Measurements from ENCODE around the gene BBS9. TPM values are rescaled to one million over a fixed set of nuclear protein-coding genes. Genes with fewer than 3 reads are reported as not detected.
"Not testable (repeated sequence)": the region's sequence is repeated elsewhere in the genome, so short reads cannot be mapped to it uniquely, and the experiment has no call there.

Gene BBS9
- total RNA-seq, 2 experiments from 2014 or later = 13.7 to 17.2 TPM

DNA sequence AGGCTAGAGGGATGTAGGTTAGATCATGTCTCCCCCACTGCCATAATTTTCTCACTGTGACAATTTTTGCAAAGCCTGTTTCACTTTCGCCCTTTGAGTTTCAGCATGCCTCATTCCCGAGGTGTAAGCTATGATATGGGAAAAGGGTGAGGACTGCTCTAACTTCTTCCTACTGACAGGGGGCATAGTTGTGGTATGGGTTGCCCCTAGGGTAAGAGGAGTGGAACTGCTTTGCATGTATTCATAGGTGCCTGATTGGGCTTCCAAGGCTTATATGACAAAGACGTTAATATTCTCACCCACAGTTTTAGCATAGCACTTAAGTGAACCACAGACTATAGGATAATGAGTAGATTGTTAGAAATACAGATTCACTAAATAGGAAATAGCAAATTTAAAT is 148.7 kb downstream of the BBS9 start:
- H3K36me3 Mint-ChIP-seq = peaks cover 8% of the 10 kb centered on the region
- no peaks in the 10 kb centered on the region for H3K27me3 Mint-ChIP-seq
- H3K9me3 Mint-ChIP-seq = peaks cover 11% of the 10 kb centered on the region
- H3K27ac Mint-ChIP-seq = no peak overlapping the region
- POLR2A ChIA-PET = no interaction called here
- H3K4me3 Mint-ChIP-seq = no peak overlapping the region
- no peak for DNase-seq
- H3K4me1 Mint-ChIP-seq = no peaks in the 10 kb centered on the region
- ATAC-seq (ENCODE audit: low read depth) = no peak

DNA sequence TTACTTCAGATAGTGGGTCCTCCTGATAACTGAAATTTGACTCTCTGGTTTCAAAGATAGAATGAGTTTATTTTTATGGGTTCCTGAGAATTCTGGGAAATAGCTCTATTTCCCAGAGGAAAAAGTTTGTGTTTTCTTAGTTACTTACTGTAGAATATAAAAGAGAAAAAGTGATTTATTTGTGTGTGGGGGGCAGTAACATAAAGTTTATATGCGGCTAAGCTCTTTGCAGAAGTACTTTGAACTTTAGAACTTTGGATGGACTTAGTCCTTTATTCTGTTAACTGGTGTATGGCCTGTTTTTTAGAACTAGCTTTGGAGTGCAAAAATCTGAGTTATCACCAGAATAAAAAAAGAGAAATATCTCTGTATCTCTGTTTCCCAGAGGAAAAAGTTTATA is 157.1 kb downstream of the BBS9 start:
- ATAC-seq (ENCODE audit: low read depth) (no peak), DNase-seq (no peak)
- H3K27me3 Mint-ChIP-seq = no peaks in the 10 kb centered on the region
- no peaks in the 10 kb centered on the region for H3K4me1 Mint-ChIP-seq
- peaks cover 6% of the 10 kb centered on the region for H3K9me3 Mint-ChIP-seq
- no peak overlapping the region for H3K27ac Mint-ChIP-seq
- no peak overlapping the region for H3K4me3 Mint-ChIP-seq
- peaks cover 2% of the 10 kb centered on the region for H3K36me3 Mint-ChIP-seq
- POLR2A ChIA-PET = no interaction called here

- H3K9me3 Mint-ChIP-seq = peaks cover 6% of the 10 kb centered on the region
- ATAC-seq (ENCODE audit: low read depth) = no peak
- no peak overlapping the region for H3K27ac Mint-ChIP-seq
- DNase-seq = no peak
- H3K27me3 Mint-ChIP-seq = no peaks in the 10 kb centered on the region
- POLR2A ChIA-PET = no interaction called here
- no peaks in the 10 kb centered on the region for H3K4me1 Mint-ChIP-seq
- H3K36me3 Mint-ChIP-seq = peaks cover 2% of the 10 kb centered on the region
- no peak overlapping the region for H3K4me3 Mint-ChIP-seq
Observed at GRCh38 chr7:33287738-33288137, 158.4 kb downstream of the BBS9 start.

- H3K36me3 Mint-ChIP-seq = peaks cover 4% of the 10 kb centered on the region
- ATAC-seq (ENCODE audit: low read depth) (no peak), DNase-seq (no peak)
- no peaks in the 10 kb centered on the region for H3K27me3 Mint-ChIP-seq
- no peaks in the 10 kb centered on the region for H3K4me1 Mint-ChIP-seq
- H3K27ac Mint-ChIP-seq = no peak overlapping the region
- no peak overlapping the region for H3K4me3 Mint-ChIP-seq
- POLR2A ChIA-PET = no interaction called here
- peaks cover 14% of the 10 kb centered on the region for H3K9me3 Mint-ChIP-seq
Observed at GRCh38 chr7:33298848-33299247, 169.5 kb downstream of the BBS9 start.

DNA sequence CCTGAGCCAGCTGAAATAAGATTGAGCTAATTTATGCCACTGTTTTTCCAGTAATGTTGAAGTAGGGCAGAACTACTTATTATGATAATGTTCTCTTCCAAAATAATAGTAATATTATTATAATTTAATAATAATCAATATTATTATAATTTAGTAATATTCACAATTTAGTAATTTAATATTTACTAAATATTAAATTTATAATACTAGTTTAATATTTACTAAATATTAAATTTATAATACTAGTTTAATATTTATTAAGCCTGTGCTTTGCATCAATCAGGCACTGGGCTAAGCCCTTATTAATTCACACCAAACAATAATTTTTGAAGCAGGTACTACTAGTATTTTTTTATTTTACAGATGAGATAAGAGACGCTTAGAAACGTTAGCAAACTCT is 170.1 kb downstream of the BBS9 start:
- Mint-ChIP-seq H3K27ac (no peak overlapping the region), H3K9me3 (peaks cover 14% of the 10 kb centered on the region), H3K4me1 (no peaks in the 10 kb centered on the region), H3K36me3 (peaks cover 4% of the 10 kb centered on the region), H3K4me3 (no peak overlapping the region), H3K27me3 (no peaks in the 10 kb centered on the region)
- no peak for DNase-seq
- ATAC-seq (ENCODE audit: low read depth) = no peak
- POLR2A ChIA-PET = no interaction called here

- Mint-ChIP-seq H3K27ac (no peak overlapping the region), H3K9me3 (peaks cover 14% of the 10 kb centered on the region), H3K27me3 (no peaks in the 10 kb centered on the region), H3K4me3 (no peak overlapping the region), H3K4me1 (no peaks in the 10 kb centered on the region), H3K36me3 (peaks cover 4% of the 10 kb centered on the region)
- DNase-seq (no peak), ATAC-seq (ENCODE audit: low read depth) (no peak)
- POLR2A ChIA-PET = no interaction called here
Observed at GRCh38 chr7:33300131-33300530, 170.8 kb downstream of the BBS9 start.

- Mint-ChIP-seq H3K36me3 (peaks cover 4% of the 10 kb centered on the region), H3K4me3 (no peak overlapping the region)
Observed at GRCh38 chr7:33300742-33301141, 171.4 kb downstream of the BBS9 start.

DNA sequence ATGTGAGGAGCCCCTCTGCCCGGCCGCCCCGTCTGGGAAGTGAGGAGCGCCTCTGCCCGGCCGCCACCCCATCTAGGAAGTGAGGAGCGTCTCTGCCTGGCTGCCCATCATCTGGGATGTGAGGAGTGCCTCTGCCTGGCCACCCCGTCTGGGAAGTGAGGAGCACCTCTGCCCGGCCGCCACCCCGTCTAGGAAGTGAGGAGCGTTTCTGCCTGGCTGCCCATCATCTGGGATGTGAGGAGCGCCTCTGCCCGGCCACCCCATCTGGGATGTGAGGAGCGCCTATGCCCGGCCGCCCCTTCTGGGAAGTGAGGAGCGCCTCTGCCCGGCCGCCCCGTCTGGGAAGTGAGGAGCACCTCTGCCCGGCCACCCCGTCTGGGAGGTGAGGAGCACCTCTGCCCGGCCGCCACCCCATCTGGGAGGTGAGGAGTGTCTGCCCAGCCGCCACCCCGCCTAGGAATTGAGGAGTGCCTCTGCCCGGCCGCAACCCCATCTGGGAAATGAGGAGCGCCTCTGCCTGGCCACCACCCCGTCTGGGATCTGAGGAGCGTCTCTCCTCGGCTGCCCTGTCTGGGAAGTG is 174.7 kb downstream of the BBS9 start:
- H3K4me3 Mint-ChIP-seq; POLR2A ChIA-PET; H3K27me3 Mint-ChIP-seq; H3K4me1 Mint-ChIP-seq; H3K27ac Mint-ChIP-seq; ATAC-seq (ENCODE audit: low read depth); H3K36me3 Mint-ChIP-seq; DNase-seq: not testable (repeated sequence)
- H3K9me3 Mint-ChIP-seq = peaks cover 11% of the 10 kb centered on the region

More at GRCh38 chr7:33300742-33301141, 171.4 kb downstream of the BBS9 start:
- ATAC-seq (ENCODE audit: low read depth) (no peak), DNase-seq (no peak)
- no peaks in the 10 kb centered on the region for H3K4me1 Mint-ChIP-seq
- POLR2A ChIA-PET = no interaction called here
- no peaks in the 10 kb centered on the region for H3K27me3 Mint-ChIP-seq
- peaks cover 14% of the 10 kb centered on the region for H3K9me3 Mint-ChIP-seq
- H3K27ac Mint-ChIP-seq = no peak overlapping the region

DNA sequence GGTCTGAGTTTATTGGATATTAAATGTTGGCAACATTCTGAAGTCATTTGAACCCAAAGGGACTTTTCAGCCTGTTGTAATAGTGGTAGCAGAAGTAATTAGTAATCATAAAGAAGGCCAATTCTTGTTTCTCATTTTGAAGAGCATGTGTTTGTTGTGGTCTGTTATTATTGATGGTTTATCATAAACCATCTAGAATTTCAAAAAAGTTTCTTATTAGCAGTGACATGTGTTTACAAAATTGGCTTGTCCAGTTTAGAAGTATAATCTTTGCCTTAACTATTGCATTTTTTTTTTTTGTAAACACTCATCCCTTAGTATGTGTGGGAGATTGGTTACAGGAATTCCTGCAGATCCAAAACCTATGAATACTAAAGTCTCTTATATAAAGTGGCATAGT is 177.8 kb downstream of the BBS9 start:
- no peak for ATAC-seq (ENCODE audit: low read depth)
- Mint-ChIP-seq H3K36me3 (no peaks in the 10 kb centered on the region), H3K27ac (no peak overlapping the region), H3K4me1 (no peaks in the 10 kb centered on the region), H3K4me3 (no peak overlapping the region), H3K27me3 (no peaks in the 10 kb centered on the region), H3K9me3 (peaks cover 2% of the 10 kb centered on the region)
- POLR2A ChIA-PET = no interaction called here
- no peak for DNase-seq

DNA sequence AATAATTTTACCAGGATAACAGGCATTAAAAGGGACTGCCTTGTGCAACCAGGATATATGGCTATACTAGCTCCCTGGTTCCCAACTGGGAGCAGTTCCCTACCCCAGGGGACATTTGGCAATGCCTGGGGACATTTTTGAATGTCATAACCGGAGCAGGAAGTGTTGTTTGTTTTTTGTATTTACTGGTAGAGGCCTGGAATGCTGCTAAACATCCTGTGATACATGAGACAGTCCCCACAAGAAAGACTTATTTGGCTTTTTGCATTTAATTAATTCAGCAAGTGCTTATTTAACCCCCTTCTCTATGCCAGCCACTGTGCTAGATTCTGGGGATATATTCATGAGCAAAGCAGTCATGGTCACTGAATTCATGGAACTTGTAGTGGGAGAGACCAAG is 181.2 kb downstream of the BBS9 start:
- H3K9me3 Mint-ChIP-seq = peaks cover 1% of the 10 kb centered on the region
- no peak overlapping the region for H3K4me3 Mint-ChIP-seq
- POLR2A ChIA-PET = no interaction called here
- DNase-seq (no peak), ATAC-seq (ENCODE audit: low read depth) (no peak)
- no peaks in the 10 kb centered on the region for H3K36me3 Mint-ChIP-seq
- no peak overlapping the region for H3K27ac Mint-ChIP-seq
- no peaks in the 10 kb centered on the region for H3K27me3 Mint-ChIP-seq
- H3K4me1 Mint-ChIP-seq = no peaks in the 10 kb centered on the region

- H3K36me3 Mint-ChIP-seq = no peaks in the 10 kb centered on the region
- no peaks in the 10 kb centered on the region for H3K27me3 Mint-ChIP-seq
- no peak overlapping the region for H3K4me3 Mint-ChIP-seq
- POLR2A ChIA-PET = no interaction called here
- H3K9me3 Mint-ChIP-seq = peaks cover 10% of the 10 kb centered on the region
- no peak overlapping the region for H3K27ac Mint-ChIP-seq
- DNase-seq = no peak
- ATAC-seq (ENCODE audit: low read depth) = no peak
- no peaks in the 10 kb centered on the region for H3K4me1 Mint-ChIP-seq
Observed at GRCh38 chr7:33325754-33326484, 196.6 kb downstream of the BBS9 start.

GRCh38 chr7:33326485-33326848 is 197.1 kb downstream of the BBS9 start:
- Mint-ChIP-seq H3K36me3 (no peaks in the 10 kb centered on the region), H3K4me3 (no peak overlapping the region), H3K9me3 (peaks cover 8% of the 10 kb centered on the region), H3K4me1 (no peaks in the 10 kb centered on the region), H3K27ac (no peak overlapping the region), H3K27me3 (no peaks in the 10 kb centered on the region)
- DNase-seq = no peak
- no peak for ATAC-seq (ENCODE audit: low read depth)
- POLR2A ChIA-PET = no interaction called here

- DNase-seq (no peak), ATAC-seq (ENCODE audit: low read depth) (no peak)
- peaks cover 8% of the 10 kb centered on the region for H3K9me3 Mint-ChIP-seq
- POLR2A ChIA-PET = no interaction called here
- H3K36me3 Mint-ChIP-seq = no peaks in the 10 kb centered on the region
- no peak overlapping the region for H3K4me3 Mint-ChIP-seq
- no peaks in the 10 kb centered on the region for H3K4me1 Mint-ChIP-seq
- no peak overlapping the region for H3K27ac Mint-ChIP-seq
- H3K27me3 Mint-ChIP-seq = no peaks in the 10 kb centered on the region
Observed at GRCh38 chr7:33327427-33327826, 198.1 kb downstream of the BBS9 start.

DNA sequence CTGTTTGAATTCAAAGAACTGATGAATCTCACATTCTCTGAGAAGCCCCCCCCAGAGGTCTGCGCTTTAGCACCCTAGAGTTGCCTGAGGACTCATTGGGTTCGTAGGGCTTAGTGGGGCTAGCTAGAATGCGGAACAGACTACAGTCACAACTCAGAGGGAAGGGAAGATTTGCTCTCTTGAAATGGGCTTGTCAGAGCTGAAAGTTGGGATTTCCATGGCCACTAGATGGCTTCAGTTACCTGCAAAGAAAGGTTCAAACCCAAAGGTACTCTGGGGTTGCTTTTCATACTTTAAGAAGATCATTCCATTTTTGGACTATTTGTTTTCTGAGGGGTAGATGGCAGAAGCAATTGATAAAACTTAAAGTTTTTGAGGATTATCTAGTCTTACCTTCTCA is 205.0 kb downstream of the BBS9 start:
- ATAC-seq (ENCODE audit: low read depth) = no peak
- no peak for DNase-seq
- no peaks in the 10 kb centered on the region for H3K27me3 Mint-ChIP-seq
- H3K9me3 Mint-ChIP-seq = no peaks in the 10 kb centered on the region
- H3K36me3 Mint-ChIP-seq = no peaks in the 10 kb centered on the region
- no peak overlapping the region for H3K27ac Mint-ChIP-seq
- H3K4me3 Mint-ChIP-seq = no peak overlapping the region
- no peaks in the 10 kb centered on the region for H3K4me1 Mint-ChIP-seq
- POLR2A ChIA-PET = no interaction called here
